EH (cell line): ENCODE results near the gene SLC44A5.

Experiments used
- DNase-seq: peaks from one replicate; pipeline ENCODE4 v3.0.0-alpha.2; 2015; ENCODE audit warnings: low read depth

SLC44A5 gene

DNA sequence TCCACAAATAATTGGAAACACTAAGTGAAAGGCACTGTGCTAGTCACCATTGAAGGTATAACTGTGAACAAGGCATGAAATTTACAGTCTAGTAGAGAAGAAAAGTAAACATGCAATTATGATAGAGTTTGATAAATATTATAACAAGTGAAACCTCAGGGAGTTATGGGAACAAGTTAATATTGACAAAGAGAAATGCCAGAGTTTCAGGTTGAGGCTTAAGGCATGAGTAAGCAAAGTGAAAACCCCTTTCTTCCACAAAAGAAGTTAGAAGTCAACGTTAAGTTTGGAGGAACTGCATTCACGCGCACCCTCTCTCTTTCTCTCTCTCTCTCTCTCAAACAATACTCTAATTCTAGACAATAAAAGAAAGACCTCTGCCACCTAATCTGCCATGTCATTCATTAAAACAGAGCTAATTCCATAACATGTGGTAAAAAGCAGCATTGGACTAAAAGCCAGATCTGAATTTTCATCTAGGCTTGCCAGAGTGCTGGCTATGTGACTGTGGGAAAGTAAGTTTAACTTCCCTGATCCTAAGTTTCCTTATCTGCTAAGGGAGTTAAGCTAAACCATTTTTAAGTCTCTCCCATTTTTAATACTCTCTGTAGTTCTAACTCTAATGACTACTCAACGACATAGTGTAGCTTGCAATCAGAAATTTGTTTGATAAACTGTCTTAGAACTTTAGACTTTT lies 22.0 kb downstream of the SLC44A5 start:
- no peak for DNase-seq

DNA sequence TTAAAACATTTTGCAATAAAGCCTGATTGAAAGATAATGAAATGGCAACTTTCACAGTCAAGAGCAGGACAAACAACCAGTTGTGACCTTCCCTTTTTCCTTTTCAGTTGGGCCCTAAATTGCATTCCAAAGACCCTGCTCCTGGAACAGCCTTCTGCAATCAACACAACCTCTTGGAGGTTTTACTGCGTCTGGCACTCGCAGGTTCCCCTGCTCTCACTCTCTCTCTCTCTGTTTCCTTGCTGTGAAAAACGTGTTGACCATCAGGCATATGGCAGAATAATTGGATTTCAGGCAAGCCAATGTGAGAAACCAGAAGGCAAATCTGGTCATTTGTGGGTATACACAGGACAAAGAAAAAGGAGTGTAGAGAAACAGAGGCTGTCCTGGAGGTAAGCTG lies 23.2 kb downstream of the SLC44A5 start:
- DNase-seq: no peak

- DNase-seq: no peak
Observed at GRCh38 chr1:75583282-75583681, 27.6 kb downstream of the SLC44A5 start.

DNA sequence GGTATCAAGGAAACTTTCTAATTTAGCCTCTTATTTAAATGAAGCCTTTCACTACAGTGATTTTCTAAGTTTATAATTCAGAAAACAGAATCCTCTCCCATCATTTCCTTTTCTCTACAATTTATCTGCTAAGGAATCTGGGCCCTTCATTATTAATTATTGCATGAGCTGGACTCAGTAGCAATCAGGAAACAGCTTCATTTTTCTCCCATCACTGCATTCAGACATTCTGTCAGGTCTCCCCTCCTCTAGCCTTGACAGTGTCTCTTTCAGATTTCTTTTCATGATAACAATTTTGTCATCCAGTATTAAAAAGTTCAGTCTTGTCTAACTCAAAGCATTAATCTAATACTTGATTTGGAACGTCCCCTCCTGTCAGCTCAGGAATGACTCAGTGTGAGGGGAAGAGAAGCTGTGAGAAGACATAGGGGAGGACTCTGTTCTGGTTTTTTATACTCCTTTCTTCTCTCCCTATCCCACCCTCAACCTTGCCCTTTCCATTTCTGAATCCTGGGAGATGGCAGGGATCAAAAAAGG lies 28.1 kb downstream of the SLC44A5 start:
- no peak for DNase-seq

DNA sequence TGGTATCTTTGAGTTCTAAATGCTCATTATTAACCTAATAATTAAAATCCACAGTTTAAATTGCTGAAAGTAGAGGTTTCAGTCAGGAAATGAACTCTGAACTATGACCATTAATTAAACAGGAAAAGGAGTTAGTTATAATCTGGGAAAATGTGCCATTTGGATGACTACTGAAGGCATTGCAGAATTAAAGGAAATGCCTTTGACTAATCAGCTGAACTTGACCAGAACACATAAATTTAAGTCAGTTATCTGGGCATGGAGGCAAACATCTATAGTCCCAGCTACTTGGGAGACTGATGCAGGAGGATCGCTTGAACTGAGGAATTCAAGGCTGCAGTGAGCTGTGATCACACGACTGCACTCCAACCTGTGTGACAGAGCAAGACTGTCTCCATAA lies 31.9 kb downstream of the SLC44A5 start:
- DNase-seq: no peak

- no peak for DNase-seq
Observed at GRCh38 chr1:75575837-75576236, 35.1 kb downstream of the SLC44A5 start.

DNA sequence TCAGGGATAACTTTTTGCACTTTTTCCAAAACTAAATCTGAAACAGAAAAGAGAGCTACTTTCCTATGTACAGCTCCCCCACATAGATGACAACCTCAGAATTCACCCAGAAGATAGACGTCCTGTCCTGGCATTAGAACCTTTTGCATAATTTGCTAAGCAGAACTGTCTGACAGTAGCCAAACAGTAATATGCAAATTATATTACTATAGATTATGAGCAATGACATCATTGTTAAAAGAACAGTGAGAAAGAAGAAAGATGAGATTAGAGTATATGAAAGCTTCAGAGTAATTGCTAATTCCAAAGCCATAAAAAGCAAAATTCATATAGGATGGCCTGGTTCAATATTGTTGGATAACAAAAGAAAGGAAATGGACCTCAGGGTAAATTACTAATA lies 43.7 kb downstream of the SLC44A5 start:
- DNase-seq: no peak

- DNase-seq: no peak
Observed at GRCh38 chr1:75559800-75560199, 51.1 kb downstream of the SLC44A5 start.

GRCh38 chr1:75559136-75559535 lies 51.8 kb downstream of the SLC44A5 start:
- no peak for DNase-seq

DNA sequence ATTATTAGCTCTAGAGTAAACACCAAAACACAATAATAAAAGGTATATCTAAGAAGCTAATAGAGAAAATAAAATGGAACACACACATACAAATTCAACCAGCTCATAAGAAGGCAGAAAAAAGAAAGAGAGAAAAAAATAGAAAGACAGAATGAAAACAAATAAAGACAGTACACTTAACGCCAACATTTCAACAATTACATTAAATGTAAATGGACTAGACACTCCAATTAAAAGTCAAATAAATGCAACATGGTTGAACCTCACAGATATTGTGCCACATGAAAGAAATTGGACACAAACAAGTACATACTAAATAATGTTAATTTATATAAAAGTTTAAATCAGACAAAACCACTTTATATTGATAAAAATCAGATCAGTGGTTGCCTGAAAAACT lies 56.0 kb downstream of the SLC44A5 start:
- no peak for DNase-seq

- DNase-seq: no peak
Observed at GRCh38 chr1:75554181-75554580, 56.7 kb downstream of the SLC44A5 start.

DNA sequence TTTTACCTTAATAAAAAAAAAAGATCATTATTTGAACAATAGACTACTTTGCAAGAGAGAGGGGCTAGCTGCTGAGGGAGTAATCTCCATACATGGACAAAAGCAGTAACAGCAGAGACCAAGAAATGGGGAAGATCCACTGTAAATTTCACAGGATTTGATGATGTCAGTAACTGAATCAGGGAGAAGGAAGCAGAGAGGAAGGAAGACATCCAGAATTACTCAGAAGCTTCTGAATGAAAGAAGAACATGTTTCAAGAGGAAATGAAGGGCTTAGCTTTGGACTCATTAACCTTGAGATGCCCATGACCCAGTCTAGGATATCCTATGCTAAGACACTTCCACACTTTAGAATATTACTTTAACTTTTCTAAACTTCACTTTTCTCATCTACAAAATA lies 60.4 kb downstream of the SLC44A5 start:
- no peak for DNase-seq

GRCh38 chr1:75548721-75549480 lies 62.0 kb downstream of the SLC44A5 start:
- DNase-seq: no peak

DNA sequence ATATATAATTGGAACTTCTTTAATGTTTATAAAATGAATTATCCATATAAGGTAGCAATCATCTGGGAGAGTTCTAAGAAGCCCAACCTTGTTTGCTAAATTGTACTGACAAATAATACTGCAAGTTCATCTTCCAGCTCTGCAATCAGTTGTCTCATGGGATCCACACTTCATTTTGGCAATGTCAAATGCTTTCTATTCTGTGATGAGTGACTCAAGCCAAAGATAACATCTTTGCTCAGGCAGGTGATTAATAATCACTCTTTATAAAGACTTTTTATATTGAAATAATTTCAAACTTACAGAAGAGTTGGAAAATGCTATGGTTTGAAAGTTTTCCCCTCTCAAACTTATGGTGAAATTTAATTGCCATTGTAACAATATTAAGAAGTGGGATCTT lies 67.2 kb downstream of the SLC44A5 start:
- DNase-seq: no peak

DNA sequence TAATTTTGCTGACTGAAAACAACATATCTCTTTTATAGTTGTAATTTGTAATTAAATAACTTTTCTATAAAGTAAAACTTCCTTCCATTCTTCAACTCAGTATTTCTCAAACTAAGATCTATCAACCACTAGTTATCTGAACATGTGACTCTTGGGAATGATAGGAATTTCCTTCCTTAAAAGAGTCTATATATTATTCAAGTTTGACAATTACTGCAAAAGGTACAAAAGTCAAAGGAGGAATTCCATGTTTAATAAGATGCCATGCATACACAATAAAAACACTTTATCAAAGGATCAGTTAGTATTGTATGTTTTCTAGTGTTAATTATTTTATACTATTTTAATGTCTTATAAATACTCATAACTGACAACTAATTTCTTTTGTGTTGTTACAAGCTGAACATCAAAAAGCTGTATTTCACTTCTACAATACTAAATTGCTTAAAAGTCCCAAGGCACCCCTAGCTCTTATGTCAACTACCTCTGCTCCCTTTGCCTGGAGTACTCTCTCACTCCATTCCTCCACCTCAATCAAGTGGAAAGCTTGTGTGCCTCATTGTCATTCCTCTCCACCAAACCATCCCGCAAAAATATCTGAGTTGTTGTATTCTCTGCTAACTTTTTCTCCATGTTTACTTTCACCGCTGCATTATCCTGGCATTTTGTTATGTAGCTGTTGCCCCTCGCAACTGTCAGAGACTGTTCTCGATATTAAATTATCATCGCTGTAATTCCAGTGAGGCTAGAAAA lies 67.9 kb downstream of the SLC44A5 start:
- no peak for DNase-seq

DNA sequence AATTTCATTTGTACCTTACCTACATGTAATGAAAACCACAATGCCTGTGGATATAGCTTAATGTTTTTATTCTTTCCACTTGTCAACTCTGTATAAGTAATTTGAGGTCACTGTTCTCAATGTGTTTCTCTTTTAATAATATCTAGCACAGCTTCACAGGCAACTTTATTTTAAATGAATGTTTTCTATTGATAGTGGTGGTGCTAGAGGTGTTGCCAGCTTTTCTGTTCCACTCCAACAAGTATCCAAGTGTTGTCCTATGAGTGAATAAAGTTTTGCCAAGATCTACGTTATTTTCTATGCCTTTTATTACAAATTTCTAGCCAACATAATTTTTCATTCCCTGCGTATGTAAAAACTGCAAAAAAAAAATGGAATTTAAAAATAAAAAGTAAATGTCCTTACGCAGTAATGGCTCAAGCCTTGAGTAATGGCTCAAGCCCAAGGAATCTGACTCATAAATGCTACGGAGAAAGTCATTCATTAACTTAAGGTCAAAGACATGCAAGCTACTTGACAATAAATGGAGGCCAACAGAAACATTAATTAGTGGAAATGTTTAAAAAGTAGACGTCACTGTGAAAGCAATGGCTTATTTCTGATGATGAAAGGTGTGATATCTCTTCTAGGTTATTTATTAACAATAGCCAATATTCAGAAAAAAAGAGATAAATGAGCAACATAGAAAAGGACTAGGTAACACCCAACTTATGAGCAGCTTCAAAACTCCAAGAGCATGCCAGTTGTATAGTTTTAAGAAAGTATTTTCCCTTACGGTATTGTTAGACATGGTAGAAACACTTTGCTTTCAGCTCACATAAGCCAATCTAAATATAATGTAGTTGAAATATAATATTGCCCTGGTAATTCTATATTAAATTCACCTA lies 71.4 kb downstream of the SLC44A5 start:
- no peak for DNase-seq

- no peak for DNase-seq
Observed at GRCh38 chr1:75533085-75533484, 77.8 kb downstream of the SLC44A5 start.

GRCh38 chr1:75531570-75531969 lies 79.3 kb downstream of the SLC44A5 start:
- DNase-seq: no peak

DNA sequence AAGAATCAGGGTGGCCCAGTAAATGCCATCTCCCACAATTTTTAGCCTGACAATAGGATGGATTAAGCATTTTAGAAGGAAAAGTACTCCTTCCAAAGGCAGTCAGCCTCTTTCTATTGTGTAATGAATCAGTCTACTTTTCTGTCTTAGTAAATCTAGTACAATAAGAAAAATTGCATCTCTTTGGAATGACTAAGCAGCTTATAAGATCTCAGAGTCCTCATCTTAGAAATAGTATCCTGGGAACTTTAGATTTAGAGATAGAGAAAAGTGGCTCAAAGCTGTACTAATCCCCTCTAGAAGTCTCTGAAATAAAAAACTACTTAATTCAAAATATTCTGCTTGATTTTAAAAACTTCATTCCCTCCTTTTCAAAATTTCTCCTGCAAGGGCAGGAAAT lies 81.4 kb downstream of the SLC44A5 start:
- no peak for DNase-seq

- DNase-seq: no peak
Observed at GRCh38 chr1:75528001-75528400, 82.9 kb downstream of the SLC44A5 start.

DNA sequence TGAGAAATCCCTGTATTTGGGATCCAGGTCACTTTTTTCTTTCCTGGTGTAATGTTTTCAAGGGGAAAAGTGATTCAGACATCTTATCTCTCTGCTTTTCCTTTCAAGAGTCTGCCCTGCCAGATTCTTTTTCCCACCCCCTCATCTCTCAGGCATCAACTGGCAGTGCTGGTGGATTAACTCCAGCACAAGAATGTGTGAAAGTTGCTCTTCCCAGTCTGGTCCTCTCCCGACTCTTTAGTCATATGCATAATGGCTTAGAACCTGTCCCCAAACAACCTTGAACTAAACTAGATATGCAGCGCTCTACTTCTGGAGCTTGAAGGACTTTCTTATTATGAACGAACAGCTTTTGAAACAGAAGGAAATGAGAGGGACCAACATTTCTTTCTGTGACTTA lies 88.5 kb downstream of the SLC44A5 start:
- DNase-seq: no peak

DNA sequence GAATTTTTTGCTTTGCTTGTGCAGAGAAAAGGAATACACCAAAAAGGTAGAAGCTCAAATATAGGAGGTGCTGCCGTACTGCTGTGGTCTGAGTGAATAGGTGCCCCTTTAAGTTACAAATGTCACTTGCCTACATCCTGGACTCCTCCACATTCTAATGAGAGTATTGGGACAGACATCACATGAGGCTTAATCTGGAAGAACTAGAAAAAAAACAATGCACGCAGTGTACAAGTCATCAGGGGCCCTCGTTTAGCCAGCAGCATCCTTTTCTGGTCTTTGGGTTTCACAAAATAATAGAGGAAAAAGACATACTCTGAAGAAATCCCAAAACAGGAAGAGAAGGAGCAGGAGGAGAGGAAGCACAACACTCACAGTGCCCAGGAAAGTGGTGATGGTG lies 89.3 kb downstream of the SLC44A5 start:
- no peak for DNase-seq
